Measurements from ENCODE around the gene HDGFL2.
"Not testable (repeated sequence)": the region's sequence is repeated elsewhere in the genome, so short reads cannot be mapped to it uniquely, and the experiment has no call there.

HDGFL2 gene

GRCh38 chr19:4534836-4535658 lies 63.0 kb downstream of the HDGFL2 start, which contains the start of gene PLIN5:
Gene PLIN5, minus strand, starts transcription at chr19:4535224. Its CDS starts 1,150 bp downstream, at chr19:4534074.
- no peak within 1 kb of the TSS for H3K9ac ChIP-seq (ENCODE audit: low read depth, low read length)
- 10% methylated on average over 48 of the region's 49 CpGs for WGBS
- peaks cover 17% of the 10 kb centered on the region for H3K27me3 ChIP-seq (ENCODE audit: insufficient read depth, low read length)
- no peak within 1 kb of the TSS for H3K27ac ChIP-seq (ENCODE audit: low read depth, low read length)
- H3K9me3 ChIP-seq (ENCODE audit: insufficient read depth, low read depth, low read length): no peaks in the 10 kb centered on the region
- peaks cover 3% of the 10 kb centered on the region; the same call in 1 of the 2 replicates for H3K4me1 ChIP-seq (ENCODE audit: insufficient read depth, low read length)
- H3K4me3 ChIP-seq (ENCODE audit: low read length): peak within 1 kb of the TSS; percentile 43
- no peaks in the 10 kb centered on the region for H3K36me3 ChIP-seq (ENCODE audit: insufficient read depth, low read length)

- no peak overlapping the region for H3K27ac ChIP-seq (ENCODE audit: low read depth, low read length)
- no peaks in the 10 kb centered on the region for H3K36me3 ChIP-seq (ENCODE audit: insufficient read depth, low read length)
- peaks cover 17% of the 10 kb centered on the region for H3K27me3 ChIP-seq (ENCODE audit: insufficient read depth, low read length)
- H3K9me3 ChIP-seq (ENCODE audit: insufficient read depth, low read depth, low read length): 0 out of 2 replicates have a peak, but pooled peaks cover 4% of the 10 kb centered on the region
- 86% methylated on average over 5 of the region's 5 CpGs for WGBS
- peaks cover 7% of the 10 kb centered on the region; the same call in 1 of the 2 replicates for H3K4me1 ChIP-seq (ENCODE audit: insufficient read depth, low read length)
- no peak overlapping the region for H3K4me3 ChIP-seq (ENCODE audit: low read length)
- no peak overlapping the region for H3K9ac ChIP-seq (ENCODE audit: low read depth, low read length)
Measured at GRCh38 chr19:4536798-4537197, 64.7 kb downstream of the HDGFL2 start.

GRCh38 chr19:4537953-4538600 lies 66.0 kb downstream of the HDGFL2 start:
- Histone ChIP-seq H3K27ac (ENCODE audit: low read depth, low read length) (no peak overlapping the region), H3K9me3 (ENCODE audit: insufficient read depth, low read depth, low read length) (0 out of 2 replicates have a peak, but pooled peaks cover 4% of the 10 kb centered on the region), H3K36me3 (ENCODE audit: insufficient read depth, low read length) (no peaks in the 10 kb centered on the region), H3K9ac (ENCODE audit: low read depth, low read length) (no peak overlapping the region), H3K27me3 (ENCODE audit: insufficient read depth, low read length) (peaks cover 17% of the 10 kb centered on the region), H3K4me3 (ENCODE audit: low read length) (no peak overlapping the region), H3K4me1 (ENCODE audit: insufficient read depth, low read length) (peaks cover 7% of the 10 kb centered on the region; the same call in 1 of the 2 replicates)
- 87% methylated on average over 27 of the region's 27 CpGs for WGBS

GRCh38 chr19:4538601-4538954 lies 66.5 kb downstream of the HDGFL2 start:
- Histone ChIP-seq H3K9me3 (ENCODE audit: insufficient read depth, low read depth, low read length) (0 out of 2 replicates have a peak, but pooled peaks cover 4% of the 10 kb centered on the region), H3K4me1 (ENCODE audit: insufficient read depth, low read length) (peaks cover 7% of the 10 kb centered on the region; the same call in 1 of the 2 replicates), H3K4me3 (ENCODE audit: low read length) (no peak overlapping the region), H3K27me3 (ENCODE audit: insufficient read depth, low read length) (peaks cover 14% of the 10 kb centered on the region), H3K27ac (ENCODE audit: low read depth, low read length) (no peak overlapping the region), H3K36me3 (ENCODE audit: insufficient read depth, low read length) (no peaks in the 10 kb centered on the region), H3K9ac (ENCODE audit: low read depth, low read length) (no peak overlapping the region)
- 94% methylated on average over 13 of the region's 13 CpGs for WGBS

GRCh38 chr19:4539169-4539692 lies 67.1 kb downstream of the HDGFL2 start:
- Histone ChIP-seq H3K36me3 (ENCODE audit: insufficient read depth, low read length) (no peaks in the 10 kb centered on the region), H3K27me3 (ENCODE audit: insufficient read depth, low read length) (peaks cover 8% of the 10 kb centered on the region), H3K9ac (ENCODE audit: low read depth, low read length) (no peak overlapping the region), H3K4me1 (ENCODE audit: insufficient read depth, low read length) (peaks cover 7% of the 10 kb centered on the region; the same call in 1 of the 2 replicates), H3K4me3 (ENCODE audit: low read length) (no peak overlapping the region), H3K27ac (ENCODE audit: low read depth, low read length) (no peak overlapping the region), H3K9me3 (ENCODE audit: insufficient read depth, low read depth, low read length) (0 out of 2 replicates have a peak, but pooled peaks cover 4% of the 10 kb centered on the region)
- WGBS: 87% methylated on average over 3 of the region's 3 CpGs

GRCh38 chr19:4539693-4540581 lies 67.8 kb downstream of the HDGFL2 start, which contains the start of gene LRG1:
Gene LRG1, minus strand, starts transcription at chr19:4540036. Its CDS starts 23 bp downstream, at chr19:4540013.
- H3K27ac ChIP-seq (ENCODE audit: low read depth, low read length): no peak within 1 kb of the TSS
- 80% methylated on average over 14 of the region's 14 CpGs for WGBS
- no peak within 1 kb of the TSS for H3K9ac ChIP-seq (ENCODE audit: low read depth, low read length)
- 0 out of 2 replicates have a peak, but pooled peaks cover under 1% of the 10 kb centered on the region for H3K27me3 ChIP-seq (ENCODE audit: insufficient read depth, low read length)
- H3K9me3 ChIP-seq (ENCODE audit: insufficient read depth, low read depth, low read length): 0 out of 2 replicates have a peak, but pooled peaks cover 4% of the 10 kb centered on the region
- no peaks in the 10 kb centered on the region for H3K36me3 ChIP-seq (ENCODE audit: insufficient read depth, low read length)
- no peak within 1 kb of the TSS for H3K4me3 ChIP-seq (ENCODE audit: low read length)
- H3K4me1 ChIP-seq (ENCODE audit: insufficient read depth, low read length): peaks cover 7% of the 10 kb centered on the region; the same call in 1 of the 2 replicates

- no peaks in the 10 kb centered on the region for H3K27me3 ChIP-seq (ENCODE audit: insufficient read depth, low read length)
- 0 out of 2 replicates have a peak, but pooled peaks cover 2% of the 10 kb centered on the region for H3K36me3 ChIP-seq (ENCODE audit: insufficient read depth, low read length)
- H3K27ac ChIP-seq (ENCODE audit: low read depth, low read length): no peak overlapping the region
- no peak overlapping the region for H3K4me3 ChIP-seq (ENCODE audit: low read length)
- H3K4me1 ChIP-seq (ENCODE audit: insufficient read depth, low read length): peaks cover 7% of the 10 kb centered on the region; the same call in 1 of the 2 replicates
- H3K9me3 ChIP-seq (ENCODE audit: insufficient read depth, low read depth, low read length): 0 out of 2 replicates have a peak, but pooled peaks cover 4% of the 10 kb centered on the region
- H3K9ac ChIP-seq (ENCODE audit: low read depth, low read length): no peak overlapping the region
- 92% methylated on average over 12 of the region's 12 CpGs for WGBS
Measured at GRCh38 chr19:4541114-4541805, 69.2 kb downstream of the HDGFL2 start.

- not testable (repeated sequence) for H3K27ac ChIP-seq (ENCODE audit: low read depth, low read length); H3K9ac ChIP-seq (ENCODE audit: low read depth, low read length); H3K9me3 ChIP-seq (ENCODE audit: insufficient read depth, low read depth, low read length); H3K27me3 ChIP-seq (ENCODE audit: insufficient read depth, low read length); H3K36me3 ChIP-seq (ENCODE audit: insufficient read depth, low read length); H3K4me1 ChIP-seq (ENCODE audit: insufficient read depth, low read length); H3K4me3 ChIP-seq (ENCODE audit: low read length)
- WGBS: 94% methylated on average over 12 of the region's 12 CpGs
Measured at GRCh38 chr19:4541806-4542145, 69.7 kb downstream of the HDGFL2 start.

- peaks cover 7% of the 10 kb centered on the region; the same call in 1 of the 2 replicates for H3K4me1 ChIP-seq (ENCODE audit: insufficient read depth, low read length)
- H3K9ac ChIP-seq (ENCODE audit: low read depth, low read length): no peak overlapping the region
- no peaks in the 10 kb centered on the region for H3K27me3 ChIP-seq (ENCODE audit: insufficient read depth, low read length)
- peaks cover 7% of the 10 kb centered on the region; the same call in 1 of the 2 replicates for H3K36me3 ChIP-seq (ENCODE audit: insufficient read depth, low read length)
- 94% methylated on average over 76 of the region's 77 CpGs for WGBS
- H3K4me3 ChIP-seq (ENCODE audit: low read length): no peak overlapping the region
- 0 out of 2 replicates have a peak, but pooled peaks cover 4% of the 10 kb centered on the region for H3K9me3 ChIP-seq (ENCODE audit: insufficient read depth, low read depth, low read length)
- no peak overlapping the region for H3K27ac ChIP-seq (ENCODE audit: low read depth, low read length)
Measured at GRCh38 chr19:4542896-4543841, 71.1 kb downstream of the HDGFL2 start.
